Tibial nerve (tissue), 3 donors: Measurements from ENCODE around the gene PMAIP1.

Source experiments
- CTCF ChIP-seq, 5 experiments: fragments of 200-600 bp in 3 of 5; fragments of 450-650 bp in 2 of 5; sonication (generic) in 3 of 5; IDR thresholded peaks; one replicate each; pipeline ENCODE4 v1.5.1; 2016 to 2019; ENCODE audit warnings: antibody characterized with exemption in 5 of 5, mild to moderate bottlenecking in 3 of 5, moderate library complexity in 2 of 5
- POLR2A ChIP-seq, 2 donors: fragments of 450-650 bp; IDR thresholded peaks; one replicate each; pipeline ENCODE4 v1.6.1; 2017; ENCODE audit warnings: antibody characterized with exemption in 2 of 2, mild to moderate bottlenecking in 2 of 2, moderate library complexity in 2 of 2

DNA sequence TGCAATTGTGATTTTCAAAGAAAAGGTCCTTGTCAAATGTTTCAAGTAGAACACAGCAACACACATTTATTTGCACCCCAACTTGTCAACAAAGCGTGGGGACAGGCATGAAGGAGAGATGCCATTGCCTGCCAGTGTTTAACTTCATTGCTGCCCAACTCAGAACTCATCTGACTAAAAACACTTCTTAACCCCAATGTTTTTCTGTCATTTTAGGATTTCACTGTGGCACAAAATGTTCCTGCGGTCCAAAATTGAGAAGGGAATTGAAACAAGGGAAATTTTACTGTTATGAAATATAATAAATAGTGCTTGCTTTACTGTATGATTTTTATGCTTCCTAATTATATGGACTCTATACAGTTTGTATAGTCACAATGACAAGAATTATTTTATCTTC lies 45.7 kb downstream of the PMAIP1 start:
- TF ChIP-seq POLR2A (IDR thresholded peaks at IDR 0.05) (no peak), CTCF (IDR thresholded peaks at IDR 0.05) (no peak)
